Embryonic facial prominence (tissue), 1 donor: ENCODE data around the gene CD99.

Experiments
- DNase-seq: peaks from one replicate; pipeline ENCODE4 v3.0.0-alpha.2; 2016; ENCODE audit errors: extremely low spot score

The CD99 gene

DNA sequence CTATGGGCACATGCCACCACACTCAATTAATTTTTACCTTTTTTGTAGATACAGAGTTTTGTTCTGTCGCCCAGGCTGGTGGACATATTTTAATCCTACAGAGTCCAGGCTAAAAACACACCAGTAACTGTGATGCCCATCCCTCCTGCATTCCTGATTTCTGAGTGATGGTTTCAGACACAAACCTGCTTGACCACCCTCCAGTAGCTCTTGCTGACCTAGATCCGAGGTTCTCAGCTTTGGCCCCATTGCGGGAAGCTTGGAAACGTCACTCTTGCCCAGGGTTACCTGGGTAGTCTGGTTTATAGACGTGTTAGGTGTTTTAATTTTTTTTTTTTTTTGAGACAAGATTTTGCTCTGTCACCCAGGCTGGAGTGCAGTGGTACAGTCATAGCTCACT is 7.5 kb downstream of the CD99 start:
- DNase-seq = no peak

DNA sequence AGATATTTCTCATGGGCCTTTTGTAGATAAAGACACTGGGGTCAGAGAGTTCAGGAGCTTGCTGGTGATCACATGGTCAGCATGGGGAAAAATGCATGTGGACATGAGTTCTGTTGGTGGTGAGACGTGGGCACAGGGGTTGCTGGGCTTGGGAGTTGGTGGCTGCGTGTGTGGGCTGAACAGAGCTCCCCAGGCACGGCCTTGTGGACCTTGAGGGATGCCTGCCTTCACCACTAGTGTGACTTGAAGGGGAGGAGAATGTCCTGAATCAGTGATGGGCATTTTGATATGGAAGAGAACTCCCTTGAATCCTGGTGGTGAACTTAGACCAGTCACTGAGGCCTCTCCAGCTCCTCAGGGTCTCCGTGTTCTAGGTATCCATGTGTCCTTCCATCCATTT is 8.9 kb downstream of the CD99 start:
- no peak for DNase-seq

DNA sequence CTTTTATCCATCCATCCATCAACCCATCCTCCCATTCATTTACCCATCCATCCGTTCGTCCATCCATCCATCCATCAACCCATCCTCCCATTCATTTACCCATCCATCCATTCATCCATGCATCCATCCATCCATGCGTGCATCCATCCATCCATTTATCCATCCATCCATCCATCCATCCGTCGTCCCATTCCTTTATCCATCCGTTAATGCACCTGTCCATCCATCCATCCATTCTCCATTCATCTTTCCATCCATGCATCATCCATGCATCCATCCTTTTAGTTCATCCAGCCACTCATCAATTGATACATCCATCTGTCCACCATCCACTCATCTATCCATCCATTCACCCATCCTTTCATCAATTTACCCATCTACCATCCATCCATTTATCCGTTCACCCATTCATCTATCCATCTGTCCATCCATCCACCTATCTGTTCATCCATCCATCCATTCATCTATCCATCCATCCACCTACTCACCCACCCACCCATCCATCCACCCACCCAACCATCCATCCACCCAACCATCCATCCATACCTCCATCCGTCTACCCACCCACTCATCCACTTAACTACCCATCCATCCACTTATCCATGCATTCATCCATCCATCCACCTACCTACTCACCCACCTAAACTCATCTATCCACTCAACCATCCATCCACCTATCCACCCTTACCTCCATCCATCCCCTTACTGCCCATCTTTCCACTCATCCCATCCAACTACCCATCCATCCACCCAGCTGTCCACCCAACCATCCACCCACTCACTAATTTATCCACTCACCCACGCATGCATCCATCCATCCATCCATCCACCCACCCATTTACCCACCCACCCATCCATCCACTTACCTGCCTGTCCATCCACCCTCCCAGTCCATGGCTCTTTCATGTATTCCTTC is 9.6 kb downstream of the CD99 start:
- DNase-seq = no peak

DNA sequence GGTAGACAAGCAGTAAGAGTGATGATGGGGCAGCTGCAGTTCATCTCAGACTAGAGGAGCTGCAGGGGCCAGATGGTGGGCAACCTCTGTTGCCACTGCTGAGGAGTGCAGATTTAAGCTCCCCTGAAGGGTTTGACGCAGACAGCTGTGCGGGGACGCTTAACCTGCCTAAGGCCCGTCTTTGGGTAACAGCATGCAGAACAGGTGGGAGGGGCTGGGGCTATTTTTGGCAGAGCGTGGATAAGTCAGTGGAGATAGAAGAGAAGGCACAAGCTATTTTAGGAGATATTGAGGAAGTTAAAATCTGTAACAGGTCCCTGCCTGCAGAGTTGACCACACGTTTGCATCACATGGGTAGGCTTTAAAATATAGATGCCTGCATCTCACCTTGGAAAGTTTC is 10.5 kb downstream of the CD99 start:
- no peak for DNase-seq

DNA sequence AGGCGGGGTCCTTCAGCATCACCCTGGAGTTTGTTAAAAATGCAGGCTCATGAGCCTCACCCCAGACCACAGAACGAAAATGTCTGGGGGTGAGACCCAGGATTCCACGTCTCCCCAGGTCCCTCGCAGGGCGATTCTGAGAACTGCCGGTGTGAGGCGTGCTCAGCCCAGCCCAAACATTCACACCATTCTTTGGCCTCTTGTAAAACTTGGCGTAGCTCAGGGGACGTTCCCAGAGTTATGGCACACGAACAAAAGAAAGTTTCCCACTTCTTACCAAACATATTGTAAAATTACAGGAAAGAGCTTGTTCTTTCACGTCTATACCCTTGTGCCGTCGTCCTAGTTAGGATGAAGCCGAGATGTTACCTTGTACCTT is 12.9 kb downstream of the CD99 start:
- no peak for DNase-seq

DNA sequence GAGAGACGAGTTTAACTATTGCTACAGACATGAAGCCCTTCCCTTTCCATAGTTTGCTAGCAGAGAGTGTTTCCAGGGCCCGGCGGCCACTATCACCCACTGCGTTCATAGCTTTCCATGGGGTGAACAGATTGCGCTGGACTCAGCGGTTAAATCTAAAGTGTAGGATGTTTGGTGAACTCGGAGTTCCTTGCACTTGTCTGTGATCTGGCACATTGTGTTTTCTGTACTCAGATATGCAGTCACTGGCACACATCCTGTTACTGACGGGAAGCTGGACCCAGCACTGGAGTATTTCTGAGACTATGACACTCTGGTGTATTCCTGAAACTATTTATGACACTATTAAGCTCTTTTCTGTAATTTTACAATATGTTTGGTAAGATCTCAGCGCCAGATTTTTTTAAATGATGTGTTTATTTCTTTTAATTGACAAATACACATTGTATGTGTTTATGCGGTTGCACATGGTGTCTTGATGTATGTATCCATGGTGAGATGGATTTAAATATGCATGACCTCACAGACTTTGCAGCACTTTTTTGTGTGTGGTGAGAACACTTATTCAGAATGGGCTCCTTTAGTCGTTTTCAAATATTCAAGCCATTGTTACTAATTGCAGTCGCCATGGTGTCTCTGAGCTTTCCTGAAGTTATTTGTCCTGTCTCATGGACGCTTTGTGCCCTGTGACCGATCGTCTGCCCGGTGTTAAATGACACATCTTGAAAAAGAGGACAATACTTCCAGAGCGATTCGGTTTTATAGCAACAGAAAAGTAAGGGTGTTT is 14.1 kb downstream of the CD99 start:
- no peak for DNase-seq

DNA sequence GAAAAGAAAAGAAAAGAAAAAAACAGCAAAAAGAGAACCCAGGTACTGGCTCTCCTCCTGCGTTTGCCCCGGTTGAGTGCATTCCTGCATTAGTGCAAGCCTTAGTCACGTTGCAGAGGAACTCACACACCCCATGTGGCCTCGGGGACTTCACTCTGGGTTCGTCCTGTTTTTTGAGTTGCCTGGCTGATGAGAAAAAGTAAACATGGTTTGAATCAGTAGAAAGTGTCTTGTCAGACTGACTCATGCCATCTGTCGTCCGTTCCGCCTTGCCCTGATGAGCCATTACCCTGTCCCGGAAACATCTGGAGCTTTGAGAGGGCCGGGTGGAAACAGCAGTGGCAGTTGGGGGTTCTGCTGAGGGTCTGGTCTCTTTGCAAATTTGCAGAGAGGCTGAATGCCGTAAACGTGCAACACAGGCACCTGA is 16.3 kb downstream of the CD99 start:
- peak; percentile 57 for DNase-seq

DNA sequence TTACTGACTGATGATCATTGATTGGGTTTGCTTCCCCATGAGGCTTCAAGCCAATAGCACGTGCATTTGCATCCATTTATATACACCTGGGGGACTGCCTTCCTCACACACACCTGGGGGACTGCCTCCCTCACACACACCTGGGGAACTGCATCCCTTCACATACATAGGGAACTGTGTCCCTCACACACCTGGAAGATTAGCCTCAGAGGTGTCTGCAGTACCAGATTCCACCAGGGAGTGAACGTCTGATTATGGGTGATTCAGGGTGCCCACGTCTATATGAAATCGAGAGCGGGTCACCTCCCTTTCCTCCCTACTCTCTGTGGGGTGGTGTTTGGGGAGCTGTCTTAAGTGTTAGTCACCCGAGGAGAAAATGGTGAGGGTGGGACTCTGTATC is 16.9 kb downstream of the CD99 start:
- no peak for DNase-seq

DNA sequence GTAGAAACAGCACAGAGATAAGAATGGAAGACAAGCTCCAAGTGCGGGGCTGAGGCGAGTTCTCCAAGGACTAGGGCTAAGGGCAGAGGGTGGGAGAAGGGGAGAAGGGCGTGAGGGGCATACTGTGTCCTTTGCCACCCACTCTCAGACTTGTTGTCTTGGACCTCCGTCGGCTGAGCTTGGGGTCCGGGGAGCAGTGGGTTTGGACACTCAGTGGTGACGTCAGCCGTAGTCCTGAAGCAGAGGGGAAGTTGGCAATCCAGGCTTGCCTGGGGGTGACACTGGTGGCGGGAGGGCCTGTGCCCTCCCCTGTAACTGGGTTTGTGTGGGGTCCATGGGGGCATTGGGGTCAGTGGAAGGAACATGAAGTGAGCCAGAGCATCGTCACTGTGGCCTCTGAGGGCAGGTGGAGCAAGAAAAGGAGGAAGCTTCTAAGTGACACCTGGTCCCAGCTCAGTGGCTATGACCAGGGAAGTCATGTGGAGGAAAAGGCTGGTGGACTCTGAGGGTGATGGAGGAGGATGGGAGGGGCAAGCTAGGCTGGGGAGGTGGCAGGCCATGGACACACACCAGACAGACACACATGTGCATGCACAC is 17.6 kb downstream of the CD99 start:
- no peak for DNase-seq

DNA sequence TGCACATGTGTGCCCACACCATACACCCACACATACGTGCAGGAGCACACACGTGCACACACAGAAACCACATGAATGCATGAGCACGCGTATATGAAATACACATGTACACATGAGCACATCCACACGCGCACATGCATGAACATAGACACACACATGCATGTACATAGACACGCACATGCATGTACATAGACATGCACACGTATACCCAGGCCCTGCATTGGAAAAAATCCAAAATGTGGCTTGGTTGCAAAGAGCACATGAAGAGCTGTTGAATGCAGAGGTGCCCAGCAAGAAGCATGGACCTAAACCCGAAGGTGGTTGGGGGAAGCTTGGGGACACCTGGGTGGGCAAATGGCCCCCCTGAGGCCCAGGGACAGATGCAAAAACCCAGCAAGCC is 18.5 kb downstream of the CD99 start:
- no peak for DNase-seq

DNA sequence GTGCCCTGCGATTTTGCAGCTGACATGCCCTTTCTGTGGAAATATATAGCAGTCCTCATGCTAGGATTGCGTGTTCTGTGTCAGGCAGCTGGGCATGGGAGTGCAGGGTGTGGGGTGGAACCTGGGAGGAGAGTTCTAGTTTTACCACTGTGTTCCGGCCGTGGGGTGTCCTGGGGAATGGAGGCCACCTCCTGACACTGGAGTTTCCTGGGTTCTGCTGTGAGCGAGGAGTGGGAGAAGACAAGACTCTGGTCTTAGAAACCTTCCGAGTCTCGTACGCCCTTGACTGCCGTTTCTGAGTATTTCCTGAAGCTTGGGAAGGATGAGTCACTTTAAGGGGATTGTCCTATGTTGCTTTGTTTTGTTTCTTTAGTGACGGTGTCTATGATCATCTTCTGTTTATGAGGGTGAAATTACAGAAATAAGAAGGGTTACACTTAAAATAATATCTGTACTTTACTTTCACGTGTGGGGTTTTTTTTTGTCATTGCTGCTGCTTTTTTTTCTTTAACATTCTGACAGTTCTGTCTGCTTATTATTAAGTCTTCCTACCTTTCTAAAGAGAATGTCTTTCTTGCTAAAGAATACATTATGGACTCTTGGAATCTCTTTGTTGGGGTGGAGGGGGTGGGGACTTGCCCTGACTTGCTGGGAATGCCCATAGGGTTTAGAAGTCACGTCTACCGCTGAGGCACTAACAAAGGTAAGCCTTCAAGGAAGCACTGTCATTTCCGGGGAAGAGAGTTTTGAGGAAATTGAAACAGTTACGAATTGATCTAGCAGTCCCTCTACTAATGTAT is 19.1 kb downstream of the CD99 start:
- peak; percentile 39 for DNase-seq

DNA sequence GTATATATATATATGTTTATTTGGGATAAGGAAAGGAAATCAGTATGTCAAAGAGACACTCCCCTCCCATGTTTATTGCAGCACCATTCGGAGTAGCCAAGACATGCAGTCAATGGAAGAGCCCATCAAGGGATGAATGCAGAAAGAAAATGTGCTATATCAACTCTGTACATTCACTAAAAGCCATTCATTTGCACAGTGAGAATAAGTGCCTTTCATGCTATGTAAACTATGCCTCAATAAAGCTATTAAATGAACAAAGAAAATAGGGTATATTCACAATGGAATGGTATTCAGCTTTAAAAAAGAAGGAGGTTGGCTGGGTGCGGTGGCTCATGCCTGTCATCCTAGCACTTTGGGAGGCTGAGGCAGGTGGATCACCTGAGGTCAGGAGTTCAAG is 20.3 kb downstream of the CD99 start:
- no peak for DNase-seq

DNA sequence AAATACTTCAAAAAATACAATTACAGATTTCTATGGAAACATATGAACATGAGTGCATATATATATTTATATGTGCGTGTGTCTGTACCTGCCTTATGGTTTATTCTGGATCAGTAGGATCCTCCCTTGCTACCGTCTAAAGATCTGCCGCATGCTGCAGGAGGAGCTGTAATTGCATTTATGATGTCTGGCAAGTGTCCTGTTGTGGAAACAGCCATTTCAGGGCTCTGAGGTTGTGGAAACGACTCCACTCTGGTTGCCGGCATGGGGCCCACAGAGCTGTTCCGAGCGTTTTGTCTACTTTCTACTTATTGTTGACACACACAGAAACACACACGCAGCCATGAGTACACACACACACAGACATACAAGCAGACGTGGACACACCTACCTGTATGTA is 21.3 kb downstream of the CD99 start:
- DNase-seq = no peak

DNA sequence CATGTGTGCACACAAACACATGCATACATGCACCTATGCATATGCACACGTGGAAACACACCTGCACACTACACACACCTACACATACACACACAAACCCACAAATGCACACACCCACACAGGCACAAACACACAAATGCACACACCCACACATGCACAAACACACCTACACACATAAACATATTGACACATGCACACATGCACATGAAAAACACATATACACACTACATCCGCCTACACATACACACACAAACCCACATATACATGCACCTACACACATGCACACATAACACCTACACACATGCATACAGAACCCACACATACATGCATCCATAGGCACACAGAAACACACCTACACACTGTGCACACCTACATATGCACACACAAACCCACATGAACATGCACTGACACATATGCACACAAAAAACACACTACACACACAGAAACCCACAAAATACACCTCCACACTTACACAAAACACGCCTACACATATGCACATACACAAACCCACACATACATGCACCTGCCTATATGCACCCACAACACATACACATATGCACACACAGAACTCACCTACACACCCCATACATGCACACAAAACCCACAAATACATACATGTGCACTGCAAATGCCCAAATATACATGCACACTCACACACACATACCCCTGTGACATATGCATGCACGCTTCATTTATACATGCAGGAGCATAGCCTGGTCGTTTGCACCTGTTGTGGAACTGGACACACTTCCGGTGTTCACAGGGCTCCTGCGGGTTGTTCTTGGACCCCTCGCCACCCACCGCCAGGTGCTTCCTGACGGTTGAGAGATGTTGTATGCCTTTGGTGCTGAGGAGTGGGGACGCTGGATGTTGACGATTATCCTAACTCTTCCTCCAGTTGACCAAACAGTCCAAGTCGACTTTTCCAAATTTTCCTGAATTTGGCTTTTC is 22.1 kb downstream of the CD99 start:
- DNase-seq = no peak

DNA sequence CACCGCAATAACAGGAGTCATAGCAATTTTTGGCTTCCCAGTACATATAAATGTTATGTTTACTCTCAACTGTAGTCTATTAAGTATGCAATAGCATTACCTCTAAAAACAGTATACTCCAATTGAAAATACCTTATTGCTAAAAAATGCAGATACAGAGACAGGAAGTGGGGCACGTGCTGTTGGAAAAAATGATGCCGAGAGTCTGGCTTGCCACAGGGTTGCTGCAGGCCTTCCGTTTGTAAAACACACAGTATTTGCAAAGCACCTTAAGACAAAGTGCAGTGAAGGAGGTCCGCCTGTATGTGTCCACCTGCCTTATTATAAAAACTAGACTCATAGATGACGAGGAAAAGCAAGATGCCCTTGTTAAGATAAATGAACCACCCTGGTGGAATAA is 23.5 kb downstream of the CD99 start:
- DNase-seq = no peak

DNA sequence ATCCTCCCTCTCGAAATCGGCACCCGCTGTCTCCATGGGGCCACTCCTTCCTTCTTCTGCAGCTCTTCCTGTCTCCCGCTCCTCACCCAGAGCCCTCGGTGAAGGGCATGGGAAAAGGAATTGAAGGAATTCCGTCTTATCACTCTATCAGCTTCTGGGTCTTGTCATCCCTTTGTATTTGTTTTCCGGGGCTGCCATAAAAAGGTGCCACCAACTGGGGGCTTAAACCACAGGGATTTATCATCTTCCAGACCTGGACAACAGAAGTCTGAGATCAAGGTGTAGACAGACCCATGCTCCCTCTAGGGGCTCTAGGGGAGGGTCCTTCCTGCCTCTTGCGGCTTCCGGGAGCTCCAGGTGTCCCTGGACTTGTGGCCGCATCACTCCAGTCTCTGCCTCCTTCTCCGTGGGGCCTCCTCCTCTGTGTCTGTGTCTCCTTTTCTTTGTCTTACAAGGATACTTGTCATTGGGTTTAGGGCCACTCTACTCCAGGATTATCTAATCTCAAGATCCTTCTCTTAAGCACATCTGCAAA is 24.0 kb downstream of the CD99 start:
- DNase-seq = no peak

DNA sequence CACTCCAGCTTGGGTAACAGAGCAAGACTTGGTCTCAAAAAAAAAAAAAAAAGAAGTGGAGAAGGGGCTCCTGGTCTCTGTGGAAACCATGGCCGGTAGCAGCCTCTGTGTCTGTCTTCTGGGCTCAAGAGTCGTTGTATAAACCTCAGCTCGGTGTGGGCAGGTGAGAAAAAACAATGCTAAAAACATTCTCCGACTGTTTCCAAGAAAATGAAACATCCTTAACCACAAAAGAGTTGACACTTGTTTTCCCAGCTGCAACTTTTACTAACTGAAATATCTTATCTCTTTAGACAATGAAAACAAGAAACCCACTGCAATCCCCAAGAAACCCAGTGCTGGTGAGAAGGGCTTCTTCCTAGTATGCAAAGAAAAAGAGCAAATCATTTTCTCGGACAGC is 26.2 kb downstream of the CD99 start:
- no peak for DNase-seq

DNA sequence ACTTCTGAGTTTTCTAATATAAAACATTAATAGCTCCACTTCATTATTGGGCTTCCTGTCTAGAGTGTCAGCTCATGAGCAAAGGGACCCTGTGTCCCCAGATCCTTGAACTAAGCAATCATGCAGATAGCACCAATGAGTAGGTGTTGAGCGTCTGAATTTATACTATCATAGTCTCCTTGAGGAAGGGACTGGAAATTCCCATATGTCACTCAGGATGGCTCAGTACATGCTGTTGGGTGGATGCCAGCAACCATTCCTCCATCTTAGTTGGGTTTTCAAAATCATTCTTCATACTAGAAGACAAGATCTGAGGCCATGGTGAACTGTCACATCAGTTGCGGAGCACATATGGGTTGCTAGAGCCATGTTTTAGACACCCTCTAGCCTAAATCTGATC is 27.7 kb downstream of the CD99 start:
- no peak for DNase-seq

DNA sequence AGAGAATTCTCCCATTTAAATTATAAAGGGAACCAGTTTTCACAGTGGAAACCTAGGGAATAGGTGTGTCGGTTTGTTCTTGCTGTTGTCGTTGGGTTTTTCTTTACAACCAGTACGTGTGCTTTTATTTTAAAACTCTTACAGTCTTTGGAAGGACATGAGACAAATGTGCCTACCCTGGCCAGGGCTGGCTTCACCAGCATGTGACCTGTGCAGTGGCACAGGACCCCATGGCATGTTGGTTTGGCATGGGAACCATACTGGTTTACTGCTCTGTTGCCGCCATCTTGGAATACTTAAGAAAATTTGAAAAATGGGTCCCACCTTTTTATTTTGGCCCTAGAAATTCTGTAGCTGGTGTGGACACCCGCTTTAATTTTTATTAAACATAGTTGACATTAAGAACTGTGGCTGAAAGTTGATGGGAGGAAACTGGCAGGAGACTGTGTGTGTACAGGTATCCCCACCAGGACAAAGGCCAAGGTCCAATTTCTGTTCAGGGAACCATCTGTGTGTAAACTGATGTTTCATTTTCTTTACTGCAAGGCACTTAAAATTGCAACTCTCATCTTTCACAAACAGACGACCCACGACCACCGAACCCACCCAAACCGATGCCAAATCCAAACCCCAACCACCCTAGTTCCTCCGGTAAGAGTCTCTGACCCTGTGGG is 28.8 kb downstream of the CD99 start:
- DNase-seq = no peak
